Subcutaneous abdominal adipose tissue (tissue), 5 donors: ENCODE results near the gene OR12D1.

Source experiments
- H3K27ac ChIP-seq: one replicate; pipeline ENCODE4 v1.7.0; 2013; ENCODE audit warnings: low read depth, mild to moderate bottlenecking, inconsistent platforms, low read length, moderate library complexity
- H3K27me3 ChIP-seq, 5 donors: one replicate each; pipeline ENCODE4 v1.7.0; 2013; ENCODE audit warnings: low read length in 5 of 5, inconsistent platforms in 1 of 5; ENCODE audit not compliant: control insufficient read depth in 5 of 5, insufficient read depth in 4 of 5
- H3K36me3 ChIP-seq, 5 donors: one replicate each; pipeline ENCODE4 v1.7.0; 2013; ENCODE audit warnings: low read length in 5 of 5; ENCODE audit not compliant: control insufficient read depth in 5 of 5, insufficient read depth in 5 of 5
- H3K4me1 ChIP-seq, 5 donors: one replicate each; pipeline ENCODE4 v1.7.0; 2013; ENCODE audit warnings: low read length in 5 of 5, mild to moderate bottlenecking in 3 of 5, moderate library complexity in 1 of 5; ENCODE audit not compliant: control insufficient read depth in 5 of 5, insufficient read depth in 5 of 5
- H3K4me3 ChIP-seq, 5 donors: one replicate each; pipeline ENCODE4 v1.7.0; 2013; ENCODE audit warnings: low read length in 5 of 5, low read depth in 1 of 5
- H3K9ac ChIP-seq, 5 donors: one replicate each; pipeline ENCODE4 v1.7.0; 2013; ENCODE audit warnings: low read length in 5 of 5, mild to moderate bottlenecking in 4 of 5, moderate library complexity in 3 of 5
- H3K9me3 ChIP-seq, 5 donors: one replicate each; pipeline ENCODE4 v1.7.0; 2013; ENCODE audit warnings: low read length in 5 of 5; ENCODE audit not compliant: control insufficient read depth in 5 of 5
- donor health status: healthy.
- donor health status: healthy.
- donor health status: healthy.
- donor health status: healthy.
- donor health status: healthy.

Gene OR12D1

DNA sequence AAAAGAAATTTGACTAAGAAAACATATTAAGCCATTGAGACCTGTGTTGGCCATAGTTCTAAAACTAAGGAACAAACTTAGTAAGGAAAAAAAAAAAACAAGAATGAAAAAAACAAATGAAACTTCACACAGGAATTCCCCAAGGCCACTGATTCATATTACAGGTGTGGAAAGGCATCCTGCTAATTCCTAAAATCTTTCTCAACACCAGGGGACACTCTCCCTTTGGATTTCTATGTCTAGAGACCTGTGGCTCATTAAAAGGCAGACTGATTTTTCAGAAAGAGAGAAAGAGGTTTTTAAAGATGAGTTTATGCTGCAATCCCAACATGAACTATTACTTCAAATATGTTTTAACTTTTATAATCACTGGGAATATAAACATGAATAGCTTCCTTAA is at the start of gene OR12D1:
TSS of gene OR12D1 (plus strand) at position 341 of the 400 bp plus-strand sequence.
- Histone ChIP-seq H3K9me3 (peaks cover 0 to 5% (median 2%) of the 10 kb centered on the region in 5 donors), H3K4me3 (no peak within 1 kb of the TSS)

DNA sequence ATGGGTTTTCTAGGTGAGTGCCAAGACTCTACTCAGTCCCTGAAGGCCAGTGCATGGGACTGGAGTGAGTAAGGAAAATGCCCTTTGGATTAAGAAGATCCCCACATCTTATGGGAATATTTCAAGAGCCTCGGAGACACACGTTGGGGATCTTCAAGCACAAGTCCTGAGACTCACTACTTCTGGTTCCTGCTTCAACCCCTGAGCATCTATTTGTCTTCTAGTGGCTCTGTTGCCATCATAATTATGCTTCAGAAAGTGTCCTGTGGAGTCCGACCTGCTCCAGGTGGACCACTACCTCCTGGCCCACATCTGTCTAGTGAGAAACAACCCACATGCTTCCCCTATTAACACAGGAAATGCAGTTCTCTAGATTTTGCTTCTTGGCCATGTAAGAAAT is 46.0 kb upstream of the OR12D1 start, which contains the start of gene OR5V1:
TSS of gene OR5V1 (minus strand) at position 101 of the 400 bp plus-strand sequence. CDS start 12,670 bp downstream, outside the sequence.
- Histone ChIP-seq H3K9ac (no peak within 1 kb of the TSS), H3K27me3 (no peaks in the 10 kb centered on the region), H3K4me3 (no peak within 1 kb of the TSS), H3K27ac (no peak within 1 kb of the TSS), H3K4me1 (no peaks in the 10 kb centered on the region), H3K36me3 (no peaks in the 10 kb centered on the region), H3K9me3 (peaks cover 0 to 3% (median 0%) of the 10 kb centered on the region in 5 donors)

More for the DNA sequence above, at the start of gene OR12D1:
- Histone ChIP-seq H3K36me3 (no peaks in the 10 kb centered on the region), H3K9ac (no peak within 1 kb of the TSS), H3K27ac (no peak within 1 kb of the TSS), H3K27me3 (no peaks in the 10 kb centered on the region), H3K4me1 (no peaks in the 10 kb centered on the region)

DNA sequence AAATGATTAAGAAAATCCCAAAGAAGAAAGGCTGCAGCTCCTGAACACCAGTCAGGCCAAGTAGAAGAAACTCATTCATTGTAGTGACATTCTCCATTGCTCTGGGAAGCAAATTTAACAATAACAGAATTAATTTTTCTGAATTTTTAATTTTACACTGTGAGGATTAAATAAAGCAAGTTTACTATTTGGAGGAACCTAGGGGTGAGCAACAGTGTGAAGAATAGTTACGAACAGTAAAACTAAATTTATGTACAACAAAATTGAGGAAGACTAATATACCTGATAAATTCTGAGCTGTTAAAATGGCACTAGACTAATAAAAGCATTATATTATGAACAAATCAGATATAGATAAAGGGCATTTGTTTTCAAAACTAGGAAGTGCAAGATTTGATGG is 39.5 kb upstream of the OR12D1 start, which contains the start of gene OR12D3:
TSS of gene OR12D3 (minus strand) at position 101 of the 400 bp plus-strand sequence. CDS start at position 97, 4 bp downstream.
- no peaks in the 10 kb centered on the region for H3K36me3 ChIP-seq
- H3K9me3 ChIP-seq: peaks cover 0 to 3% (median 0%) of the 10 kb centered on the region in 5 donors
- no peaks in the 10 kb centered on the region for H3K4me1 ChIP-seq
- no peak within 1 kb of the TSS for H3K4me3 ChIP-seq
- H3K9ac ChIP-seq: no peak within 1 kb of the TSS
- no peak within 1 kb of the TSS for H3K27ac ChIP-seq
- H3K27me3 ChIP-seq: no peaks in the 10 kb centered on the region

DNA sequence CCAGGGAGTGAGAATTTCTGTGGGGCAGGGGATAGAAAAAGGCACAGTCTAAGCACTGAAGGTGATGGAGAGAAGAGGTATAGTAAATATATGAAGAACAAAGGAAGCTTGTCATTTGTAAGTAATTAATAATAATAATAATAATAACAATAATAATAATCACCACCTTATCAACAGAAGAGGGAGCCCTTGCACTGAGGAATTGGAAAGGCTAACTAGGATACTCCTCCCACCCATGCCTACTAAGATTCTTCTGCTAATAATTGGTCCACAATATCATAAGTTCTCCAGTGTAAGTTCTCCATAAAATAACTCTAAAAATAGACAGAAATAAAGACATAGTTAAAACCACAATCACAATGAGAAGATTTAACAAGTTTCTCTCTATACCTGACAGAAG is 38.7 kb upstream of the OR12D1 start:
- H3K9ac ChIP-seq: no peak overlapping the region
- no peaks in the 10 kb centered on the region for H3K36me3 ChIP-seq
- no peak overlapping the region for H3K4me3 ChIP-seq
- no peak overlapping the region for H3K27ac ChIP-seq
- H3K9me3 ChIP-seq: peaks cover 0 to 3% (median 0%) of the 10 kb centered on the region in 5 donors
- H3K27me3 ChIP-seq: no peaks in the 10 kb centered on the region
- H3K4me1 ChIP-seq: no peaks in the 10 kb centered on the region

DNA sequence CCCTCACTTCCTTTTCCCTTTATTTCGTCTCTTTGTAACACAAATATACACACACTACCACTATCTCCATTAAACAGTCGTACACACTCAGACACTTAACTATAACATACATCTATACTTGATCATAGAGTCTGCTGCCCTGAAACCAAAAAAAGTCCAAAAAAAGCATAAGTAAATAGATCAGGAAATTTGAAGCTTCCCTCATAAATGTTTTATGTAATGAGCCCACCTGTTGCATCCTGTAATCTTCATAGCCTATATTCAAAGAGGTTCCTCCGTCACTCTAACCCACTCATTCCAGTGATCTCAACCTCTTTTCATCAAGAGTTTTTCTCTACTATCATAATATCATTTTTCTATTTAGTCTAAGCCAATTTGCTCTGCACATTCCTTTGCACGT is 26.2 kb upstream of the OR12D1 start:
- peaks cover 0 to 5% (median 0%) of the 10 kb centered on the region in 5 donors for H3K27me3 ChIP-seq
- H3K36me3 ChIP-seq: no peaks in the 10 kb centered on the region
- H3K9me3 ChIP-seq: no peaks in the 10 kb centered on the region
- no peak overlapping the region for H3K4me3 ChIP-seq
- no peak overlapping the region for H3K9ac ChIP-seq
- no peaks in the 10 kb centered on the region for H3K4me1 ChIP-seq
- H3K27ac ChIP-seq: no peak overlapping the region

DNA sequence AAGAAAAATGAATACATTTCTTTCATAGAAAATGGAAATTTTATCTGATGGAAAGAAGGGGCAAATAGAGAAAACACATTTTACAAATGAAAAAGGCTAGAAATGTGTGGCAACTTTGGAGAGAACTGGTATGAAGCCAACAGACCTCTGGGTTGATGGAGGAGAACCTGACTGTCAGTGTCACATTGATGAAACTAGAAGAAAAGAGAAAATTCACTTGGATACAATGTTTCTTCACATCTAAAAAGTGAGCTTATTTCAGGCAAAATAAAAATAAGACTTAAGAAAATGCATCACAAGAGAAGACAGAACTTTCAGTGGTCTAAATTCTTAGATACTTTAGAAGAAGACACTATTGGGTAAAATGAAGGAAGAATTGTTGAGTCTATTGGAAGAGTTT is 19.4 kb upstream of the OR12D1 start, which contains the start of gene OR12D2:
TSS of gene OR12D2 (plus strand) at position 301 of the 400 bp plus-strand sequence. CDS start 1,069 bp downstream, outside the sequence.
- H3K4me3 ChIP-seq: no peak within 1 kb of the TSS

DNA sequence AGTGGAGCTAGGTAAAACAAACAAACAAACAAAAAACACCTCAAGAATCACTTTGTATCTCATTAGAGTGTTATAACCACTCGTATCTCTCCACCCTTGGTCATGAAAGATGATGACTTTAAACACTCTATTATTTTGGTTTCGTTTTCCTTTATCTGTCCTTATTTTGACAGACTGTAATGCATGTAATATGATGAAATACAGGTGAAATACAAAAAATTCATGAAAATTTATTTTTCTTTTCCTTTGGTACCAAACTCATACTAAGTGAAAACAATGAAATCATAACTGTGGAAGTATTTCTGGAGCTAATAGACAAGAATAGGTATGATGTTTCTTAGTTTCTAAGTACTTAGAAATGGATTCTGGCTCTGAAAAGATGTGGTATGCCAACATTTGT is 15.2 kb upstream of the OR12D1 start:
- Histone ChIP-seq H3K4me1 (no peaks in the 10 kb centered on the region), H3K9ac (no peak overlapping the region), H3K9me3 (no peaks in the 10 kb centered on the region), H3K27ac (no peak overlapping the region), H3K27me3 (no peaks in the 10 kb centered on the region), H3K4me3 (no peak overlapping the region), H3K36me3 (no peaks in the 10 kb centered on the region)

More for the DNA sequence above, 19.4 kb upstream of the OR12D1 start, which contains the start of gene OR12D2:
- no peaks in the 10 kb centered on the region for H3K4me1 ChIP-seq
- no peaks in the 10 kb centered on the region for H3K9me3 ChIP-seq
- no peaks in the 10 kb centered on the region for H3K36me3 ChIP-seq
- H3K27me3 ChIP-seq: peaks cover 0 to 5% (median 0%) of the 10 kb centered on the region in 5 donors
- no peak within 1 kb of the TSS for H3K27ac ChIP-seq
- no peak within 1 kb of the TSS for H3K9ac ChIP-seq

DNA sequence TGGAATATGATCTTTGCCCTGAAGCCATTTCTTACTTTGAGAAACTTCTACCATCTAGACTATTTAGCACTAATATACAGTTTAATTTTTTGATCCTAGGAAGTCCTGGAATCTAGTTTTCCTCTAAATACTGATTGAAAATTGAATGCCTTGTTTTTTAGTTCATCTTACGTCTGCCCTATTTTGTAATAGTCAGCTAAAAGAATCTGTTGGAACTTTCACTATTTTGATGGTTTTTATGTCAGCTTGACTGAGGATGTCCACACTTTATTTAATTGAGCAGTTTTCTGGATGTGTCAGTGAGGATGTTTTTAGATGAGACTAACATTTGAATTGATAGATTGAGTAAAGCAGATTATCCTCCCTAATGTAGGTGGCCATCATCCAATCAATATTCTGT is 10.9 kb upstream of the OR12D1 start:
- Histone ChIP-seq H3K9ac (no peak overlapping the region), H3K9me3 (peaks cover 0 to 2% (median 0%) of the 10 kb centered on the region in 5 donors), H3K4me1 (no peaks in the 10 kb centered on the region), H3K4me3 (no peak overlapping the region), H3K36me3 (no peaks in the 10 kb centered on the region), H3K27me3 (no peaks in the 10 kb centered on the region), H3K27ac (no peak overlapping the region)

DNA sequence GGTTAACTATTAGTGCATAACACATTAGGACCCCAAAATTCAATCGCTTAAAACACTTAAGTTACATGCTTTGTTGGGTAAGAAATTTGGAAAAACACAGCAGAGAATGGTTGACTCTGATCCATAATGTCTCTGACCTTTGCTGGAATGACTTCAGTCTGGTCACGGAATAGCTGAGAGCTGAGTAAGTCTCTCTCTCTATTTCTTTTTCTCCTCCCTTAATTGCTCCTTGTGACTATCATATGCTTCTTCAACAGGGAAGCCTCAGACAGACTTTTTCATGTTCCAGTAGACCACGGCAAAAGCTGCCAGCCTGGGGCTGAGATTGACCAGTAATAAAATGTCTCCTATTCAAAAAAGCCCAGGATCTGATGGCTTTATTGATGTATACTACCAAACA is 4.8 kb downstream of the OR12D1 start:
- H3K4me3 ChIP-seq: no peak overlapping the region
- no peak overlapping the region for H3K9ac ChIP-seq
- H3K36me3 ChIP-seq: no peaks in the 10 kb centered on the region
- no peaks in the 10 kb centered on the region for H3K4me1 ChIP-seq
- H3K9me3 ChIP-seq: peaks cover 0 to 2% (median 0%) of the 10 kb centered on the region in 5 donors
- H3K27ac ChIP-seq: no peak overlapping the region
- no peaks in the 10 kb centered on the region for H3K27me3 ChIP-seq

DNA sequence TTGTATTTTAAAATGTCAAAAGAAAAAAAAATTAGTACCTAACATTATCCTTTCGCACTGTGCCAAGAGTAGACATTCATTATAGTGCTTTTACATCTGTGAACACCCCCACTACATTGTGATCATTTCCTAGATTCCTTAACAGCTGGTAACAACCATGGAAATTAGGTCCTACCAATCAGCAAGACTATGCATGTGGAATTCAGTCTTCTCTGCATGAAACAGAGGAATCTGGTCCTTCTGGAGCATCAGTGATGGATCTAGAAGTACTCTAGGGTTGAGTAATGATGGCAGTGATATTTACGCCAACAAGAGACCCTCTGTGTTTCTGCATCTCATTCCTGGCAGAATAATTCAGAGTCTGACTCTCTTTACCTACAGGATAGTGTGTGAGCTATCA is 9.4 kb downstream of the OR12D1 start:
- peaks cover 0 to 2% (median 0%) of the 10 kb centered on the region in 5 donors for H3K9me3 ChIP-seq
- H3K9ac ChIP-seq: no peak overlapping the region
- no peaks in the 10 kb centered on the region for H3K27me3 ChIP-seq
- H3K4me1 ChIP-seq: no peaks in the 10 kb centered on the region
- H3K27ac ChIP-seq: no peak overlapping the region
- H3K4me3 ChIP-seq: no peak overlapping the region
- no peaks in the 10 kb centered on the region for H3K36me3 ChIP-seq
